ENCODE results near the gene CNKSR3. TPM values are rescaled to one million over a fixed set of nuclear protein-coding genes. Genes with fewer than 3 reads are reported as not detected.
"Not testable (repeated sequence)": the region's sequence is repeated elsewhere in the genome, so short reads cannot be mapped to it uniquely, and the experiment has no call there.

Gene CNKSR3
- total RNA-seq, 1 experiment from 2014 or later, result 19.4 TPM

DNA sequence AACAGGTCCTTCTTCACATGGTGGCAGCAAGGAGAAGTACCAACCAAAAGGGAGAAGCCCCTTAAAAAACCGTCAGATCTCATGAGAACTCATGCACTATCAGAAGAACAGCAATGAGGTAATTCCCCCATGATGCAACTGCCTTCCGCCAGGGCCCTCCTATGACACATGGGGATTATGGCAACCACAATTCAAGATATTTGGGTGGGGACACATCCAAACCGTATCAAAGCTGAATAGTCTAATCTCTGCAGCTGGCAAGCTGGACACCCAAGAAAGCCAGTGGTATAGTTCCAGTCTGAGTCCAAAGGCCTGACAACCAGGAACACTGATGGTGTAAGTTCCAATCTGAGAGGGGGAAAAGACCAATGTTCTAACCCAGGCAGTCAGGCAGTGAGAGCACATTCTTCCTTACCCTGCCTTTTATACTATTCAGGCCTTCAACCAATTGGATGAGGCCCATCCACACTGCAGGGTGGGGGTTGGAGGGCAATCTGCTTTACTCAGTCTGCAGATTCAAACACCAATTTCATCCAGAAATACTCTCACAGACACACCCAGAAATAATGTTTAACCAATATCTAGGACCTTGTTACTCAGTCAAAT lies 17.9 kb upstream of the CNKSR3 start:
- no peak for DNase-seq (ENCODE audit: low read depth)

DNA sequence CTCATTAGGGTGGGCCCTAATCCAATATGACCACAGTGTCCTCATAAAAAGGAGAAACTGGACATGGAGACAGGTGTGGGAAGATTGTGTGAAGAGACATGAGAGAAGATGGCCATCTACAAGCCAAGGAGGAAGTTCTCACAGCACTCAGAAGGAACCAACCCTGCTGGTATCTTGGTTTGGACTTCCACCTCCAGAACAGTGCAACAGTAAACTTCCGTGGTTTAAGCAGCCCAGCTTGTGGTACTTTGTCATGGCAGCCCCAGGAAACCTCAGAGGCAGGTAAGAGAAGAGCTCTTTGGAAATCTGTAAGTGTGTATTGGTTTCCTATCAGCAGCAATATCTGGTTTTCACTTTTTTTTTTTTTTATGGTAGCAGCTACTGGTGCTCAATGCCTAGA lies 16.5 kb upstream of the CNKSR3 start:
- DNase-seq (ENCODE audit: low read depth), result no peak

DNA sequence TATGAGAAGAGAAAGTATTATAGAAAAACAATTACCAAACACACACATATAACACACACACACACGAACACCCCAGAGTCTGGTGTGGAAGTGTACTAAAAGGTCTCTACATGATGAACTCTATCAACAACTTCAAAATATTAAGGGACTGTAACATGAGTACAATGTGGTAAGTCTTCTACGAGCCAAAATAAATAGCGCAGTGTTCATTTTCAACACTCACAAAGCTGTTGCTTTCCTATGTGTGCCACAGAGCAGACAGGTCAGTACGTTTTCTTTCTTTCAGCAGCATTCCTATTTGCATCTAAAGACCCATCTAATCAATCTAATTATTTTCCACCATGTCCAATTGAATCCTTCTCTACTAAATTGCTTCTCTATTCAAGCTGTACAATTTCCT lies 12.1 kb upstream of the CNKSR3 start:
- DNase-seq (ENCODE audit: low read depth), result no peak

DNA sequence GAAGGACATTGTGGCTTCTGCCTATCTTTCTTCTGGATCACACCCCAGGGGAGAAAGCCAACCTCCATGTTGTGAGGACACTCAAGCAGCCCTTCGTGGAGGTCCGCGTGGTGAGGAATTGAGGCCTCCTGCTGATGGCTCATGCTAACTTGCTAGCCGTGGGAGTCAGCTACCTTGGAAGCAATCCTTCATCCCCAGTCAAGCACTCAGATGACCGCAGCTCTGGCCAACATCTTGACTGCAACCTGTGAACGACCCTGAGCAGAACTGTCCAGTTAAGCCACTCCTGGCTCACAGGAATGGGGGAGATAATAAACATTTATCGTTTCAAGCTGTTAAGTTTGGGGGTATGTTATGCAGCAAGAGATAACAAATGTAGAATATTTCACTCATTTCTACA lies 10.9 kb upstream of the CNKSR3 start:
- DNase-seq (ENCODE audit: low read depth), result no peak

DNA sequence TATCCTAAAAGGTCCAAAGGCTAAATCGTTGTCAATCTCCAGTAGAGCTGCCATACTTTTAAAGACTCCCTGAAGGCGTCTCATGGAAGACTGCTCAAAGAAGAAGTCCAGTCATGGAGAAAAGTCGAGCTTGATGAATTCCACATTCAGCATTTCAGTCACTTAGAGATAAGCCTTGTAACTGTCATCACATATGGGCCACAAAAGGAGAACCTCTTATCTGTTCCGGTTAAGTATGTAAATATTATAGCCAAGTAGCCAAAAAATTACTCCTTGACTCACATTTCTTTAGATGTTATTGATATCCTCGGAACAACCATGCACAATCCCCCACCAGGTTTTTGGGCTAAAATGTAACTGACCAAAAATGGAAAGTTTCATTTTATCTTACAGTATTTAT lies 9.8 kb upstream of the CNKSR3 start:
- DNase-seq (ENCODE audit: low read depth), result no peak

DNA sequence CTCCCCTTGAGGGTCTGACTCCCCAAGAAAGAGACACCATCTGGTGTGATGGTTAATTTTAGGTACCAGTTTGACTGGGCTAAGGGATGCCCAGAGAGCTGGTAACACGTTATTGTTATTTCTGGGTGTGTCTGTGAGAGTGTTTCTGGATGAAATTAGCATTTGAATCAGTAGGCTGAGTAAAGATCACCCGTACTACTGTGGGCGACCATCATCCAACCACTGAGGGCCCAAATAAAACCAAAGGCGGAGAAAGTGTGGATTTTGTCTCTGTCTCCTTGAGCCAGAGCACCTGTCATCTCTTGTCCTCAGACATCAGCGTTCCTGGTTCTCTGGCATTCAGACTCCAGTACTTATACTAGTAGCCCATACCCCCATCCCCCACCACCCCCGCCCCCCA lies 7.9 kb upstream of the CNKSR3 start:
- no peak for DNase-seq (ENCODE audit: low read depth)

DNA sequence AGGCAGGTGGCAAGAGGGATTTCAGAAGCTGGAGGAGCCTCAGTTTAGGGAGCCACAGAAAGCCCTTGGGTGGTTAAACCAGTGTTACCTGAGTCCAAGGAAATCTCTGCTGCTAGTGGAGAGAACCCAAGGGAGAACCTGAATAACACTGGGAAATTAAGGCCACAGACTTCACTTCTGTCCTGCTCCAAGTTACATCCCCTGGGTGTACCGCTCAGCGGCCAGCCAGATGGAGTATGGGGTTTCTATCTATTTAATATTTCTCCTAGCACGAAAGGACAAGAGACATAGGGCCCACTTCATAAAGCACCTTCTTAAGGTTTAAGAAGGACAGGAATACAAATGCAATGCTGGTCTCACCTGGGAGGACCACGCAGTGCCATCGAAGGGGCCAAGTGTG lies 5.8 kb upstream of the CNKSR3 start:
- DNase-seq (ENCODE audit: low read depth), result no peak

DNA sequence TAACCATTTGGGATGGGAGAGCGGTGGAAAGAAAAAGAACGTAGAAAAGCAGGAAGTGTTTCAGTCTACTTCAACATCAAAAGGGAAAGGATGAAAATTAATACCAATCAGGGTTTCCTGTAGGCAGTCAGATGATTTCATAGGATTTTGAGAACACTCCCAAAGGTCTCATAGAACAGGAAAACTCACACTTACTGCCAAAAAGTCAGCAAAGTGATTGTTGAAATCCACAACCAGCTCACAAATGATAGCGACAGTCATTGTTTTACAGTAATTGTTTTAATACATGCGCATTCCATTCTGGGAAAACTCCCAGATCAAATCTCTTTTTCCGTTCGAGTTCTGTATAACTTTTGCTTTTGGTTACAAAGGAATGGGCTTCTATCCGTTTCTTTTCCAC lies 5.3 kb upstream of the CNKSR3 start:
- no peak for DNase-seq (ENCODE audit: low read depth)

DNA sequence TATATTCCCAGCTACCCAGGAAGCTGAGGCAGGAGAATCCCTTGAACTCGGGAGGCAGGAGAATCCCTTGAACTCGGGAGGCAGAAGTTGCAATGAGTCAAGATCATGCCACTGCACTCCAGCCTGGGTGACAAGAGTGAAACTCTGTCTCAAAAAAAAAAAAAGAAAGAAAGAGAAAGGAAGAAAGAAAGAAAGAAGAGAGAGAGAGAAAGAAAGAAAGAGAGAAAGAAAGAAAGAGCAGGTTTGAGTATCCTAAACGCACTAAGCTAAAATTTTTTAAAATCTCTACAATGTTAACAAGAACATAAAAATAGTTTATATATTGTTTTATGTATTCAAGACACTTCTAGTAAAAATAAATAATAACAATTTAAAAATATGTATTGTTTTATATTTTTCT lies 4.6 kb upstream of the CNKSR3 start:
- DNase-seq (ENCODE audit: low read depth), result not testable (repeated sequence)

DNA sequence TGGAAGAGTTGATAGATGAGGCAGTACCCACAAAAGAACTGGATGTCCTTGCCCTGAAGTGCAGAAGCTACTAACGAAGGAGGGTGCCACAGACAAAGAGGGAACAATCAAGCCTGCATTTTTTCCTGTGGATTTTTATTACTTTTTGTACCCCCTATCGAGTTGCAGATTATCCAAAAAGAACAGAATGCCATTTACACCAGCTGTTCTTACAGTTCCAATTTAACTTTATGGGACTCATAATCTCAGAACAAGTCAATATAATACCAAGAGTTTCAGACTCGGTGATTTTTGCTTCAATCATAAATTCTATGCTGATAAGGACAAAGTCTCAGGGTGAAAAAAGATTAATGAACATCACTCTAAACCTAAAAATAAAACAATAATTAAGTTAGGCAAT lies 4.0 kb upstream of the CNKSR3 start:
- no peak for DNase-seq (ENCODE audit: low read depth)

DNA sequence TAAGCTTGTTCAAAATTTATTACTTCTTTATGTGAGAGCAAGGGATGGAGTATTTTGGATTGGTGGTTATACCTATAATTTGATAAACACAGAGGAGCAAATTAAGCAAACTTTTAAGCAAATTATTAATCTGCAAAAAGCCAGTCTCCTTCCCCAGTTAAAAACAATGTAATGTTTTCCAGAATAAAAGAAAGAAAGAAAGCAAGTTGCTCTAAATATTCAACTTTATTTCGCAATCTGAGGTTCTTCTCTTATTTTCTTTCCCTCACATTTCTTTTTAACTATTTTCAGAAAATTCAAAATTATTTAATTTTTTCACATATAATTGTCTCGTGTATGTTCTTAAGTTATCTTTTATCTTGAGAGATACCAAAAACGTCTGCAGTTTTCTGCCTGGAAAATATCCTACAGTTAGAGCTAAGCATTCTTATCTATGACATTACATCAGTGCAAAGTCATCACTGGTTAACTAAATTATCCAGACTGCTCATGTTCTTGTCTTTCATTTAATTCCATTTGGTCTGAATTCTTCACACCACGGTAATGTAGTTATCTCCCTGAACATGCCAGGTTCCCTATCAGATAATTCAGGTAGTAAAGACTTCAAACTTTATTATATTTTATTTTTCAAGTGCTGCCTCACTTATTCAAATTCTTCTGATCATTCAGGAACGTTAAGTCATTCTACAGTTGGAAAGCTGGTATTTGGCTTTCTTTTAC lies 3.3 kb upstream of the CNKSR3 start:
- no peak for DNase-seq (ENCODE audit: low read depth)

DNA sequence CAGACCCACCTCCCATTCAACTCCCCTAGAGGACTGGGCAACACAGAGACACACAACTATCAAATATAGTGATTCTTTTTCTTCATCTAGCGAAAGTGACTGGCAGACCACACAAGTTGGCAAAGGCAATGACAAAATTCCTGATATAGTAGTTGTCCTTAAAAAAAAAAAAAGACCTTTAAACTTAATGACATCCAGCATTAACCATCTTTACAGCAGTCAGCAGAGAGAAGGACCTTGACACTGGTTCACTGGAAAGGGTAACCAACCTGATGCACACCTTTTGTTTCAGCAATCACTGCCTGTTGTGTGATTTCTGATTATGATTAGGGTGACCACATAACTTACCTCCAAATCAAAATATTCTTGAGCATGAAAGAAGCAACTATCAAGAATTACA lies 1.7 kb upstream of the CNKSR3 start:
- DNase-seq (ENCODE audit: low read depth), result no peak

DNA sequence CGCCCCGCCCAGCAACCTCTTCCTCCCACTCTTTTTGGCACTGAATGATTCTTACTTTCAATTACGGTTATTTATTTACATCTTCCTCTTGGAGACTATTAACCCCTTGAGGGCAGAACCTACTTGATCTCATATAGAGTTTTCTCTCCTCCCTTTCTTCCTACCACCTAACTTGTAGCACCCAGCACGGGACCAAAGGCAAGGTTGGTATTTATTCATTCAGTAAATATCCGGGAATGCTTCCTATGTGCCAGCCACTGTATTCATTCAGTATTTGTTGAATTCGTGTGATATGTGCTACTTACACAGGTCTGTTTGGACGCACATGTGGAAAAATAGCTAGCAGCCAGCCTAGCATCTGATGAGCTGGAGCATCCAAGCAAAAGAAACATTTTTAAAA lies 1.3 kb upstream of the CNKSR3 start:
- no peak for DNase-seq (ENCODE audit: low read depth)

DNA sequence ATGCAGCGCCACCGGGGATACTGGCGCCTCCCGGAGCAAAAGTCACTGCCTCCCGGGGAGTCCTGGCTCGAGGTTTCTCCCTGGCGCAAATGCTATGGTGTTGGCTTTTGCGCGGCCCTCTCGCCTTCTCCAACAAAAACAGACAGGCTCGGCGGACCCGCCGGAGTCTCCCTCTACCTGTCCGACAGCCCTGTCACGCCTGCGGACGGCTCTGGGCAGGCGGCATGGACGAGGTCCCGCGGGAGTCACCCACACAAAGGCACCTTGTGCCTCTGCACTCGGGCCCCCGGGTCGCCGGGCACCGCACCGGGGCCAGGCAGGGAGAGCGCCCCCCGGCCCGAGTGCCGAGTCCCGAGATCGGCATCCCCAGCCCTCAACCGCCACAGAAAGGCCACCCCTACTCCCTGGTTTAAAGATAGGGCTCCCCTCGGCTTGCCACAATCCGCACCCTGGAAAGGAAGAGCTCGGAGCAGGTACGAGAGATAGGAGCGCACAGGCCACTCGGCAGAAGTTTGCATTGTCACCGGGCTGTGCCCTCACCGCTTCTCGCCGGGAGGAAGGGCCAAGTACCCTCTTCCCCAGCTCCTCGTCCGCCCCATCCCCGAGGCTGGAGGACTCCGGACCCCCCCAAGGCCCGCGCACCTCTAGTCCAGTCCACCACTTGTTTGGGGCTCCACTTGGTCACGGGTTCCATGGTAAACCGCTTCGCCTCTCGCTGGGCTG lies 903 bp downstream of the CNKSR3 start:
- DNase-seq (ENCODE audit: low read depth), result peak; percentile 59

DNA sequence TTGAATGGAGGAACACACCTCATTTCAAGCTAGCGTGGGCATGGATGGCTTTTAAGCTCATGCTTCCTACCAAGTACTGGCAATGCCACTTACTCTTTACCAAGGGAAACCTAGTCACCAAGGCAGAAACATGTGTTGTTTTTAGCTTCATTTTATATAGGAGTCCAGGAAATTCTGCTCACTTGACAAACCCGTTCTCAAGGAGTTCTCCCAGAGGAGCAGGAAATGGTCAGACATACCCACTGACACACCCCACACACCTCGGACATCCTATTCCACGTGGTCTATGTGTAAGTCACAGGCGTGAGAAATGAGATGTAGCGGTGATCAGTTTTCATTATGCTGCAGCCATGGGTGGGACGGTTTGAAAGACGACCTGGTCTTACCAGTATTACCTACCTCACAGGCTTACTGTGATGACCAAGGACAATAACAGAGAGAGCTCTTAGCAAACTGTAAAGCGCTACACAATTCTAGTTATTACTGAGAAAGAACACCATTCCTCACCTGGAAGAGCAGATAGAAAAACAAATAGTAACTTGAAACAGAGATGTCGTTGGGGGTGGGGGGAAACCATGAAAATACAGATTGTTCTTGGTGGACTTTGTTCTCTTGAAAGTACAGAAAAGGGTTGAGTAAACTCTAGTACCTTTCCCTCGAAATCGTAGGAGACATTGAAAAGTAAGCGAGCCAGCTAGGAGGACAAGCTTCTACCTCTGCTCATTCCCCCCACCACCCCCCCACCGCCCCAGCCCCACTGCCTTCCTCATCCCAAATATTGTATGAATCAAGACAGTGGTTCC lies 1.7 kb downstream of the CNKSR3 start:
- peak; percentile 54 for DNase-seq (ENCODE audit: low read depth)

DNA sequence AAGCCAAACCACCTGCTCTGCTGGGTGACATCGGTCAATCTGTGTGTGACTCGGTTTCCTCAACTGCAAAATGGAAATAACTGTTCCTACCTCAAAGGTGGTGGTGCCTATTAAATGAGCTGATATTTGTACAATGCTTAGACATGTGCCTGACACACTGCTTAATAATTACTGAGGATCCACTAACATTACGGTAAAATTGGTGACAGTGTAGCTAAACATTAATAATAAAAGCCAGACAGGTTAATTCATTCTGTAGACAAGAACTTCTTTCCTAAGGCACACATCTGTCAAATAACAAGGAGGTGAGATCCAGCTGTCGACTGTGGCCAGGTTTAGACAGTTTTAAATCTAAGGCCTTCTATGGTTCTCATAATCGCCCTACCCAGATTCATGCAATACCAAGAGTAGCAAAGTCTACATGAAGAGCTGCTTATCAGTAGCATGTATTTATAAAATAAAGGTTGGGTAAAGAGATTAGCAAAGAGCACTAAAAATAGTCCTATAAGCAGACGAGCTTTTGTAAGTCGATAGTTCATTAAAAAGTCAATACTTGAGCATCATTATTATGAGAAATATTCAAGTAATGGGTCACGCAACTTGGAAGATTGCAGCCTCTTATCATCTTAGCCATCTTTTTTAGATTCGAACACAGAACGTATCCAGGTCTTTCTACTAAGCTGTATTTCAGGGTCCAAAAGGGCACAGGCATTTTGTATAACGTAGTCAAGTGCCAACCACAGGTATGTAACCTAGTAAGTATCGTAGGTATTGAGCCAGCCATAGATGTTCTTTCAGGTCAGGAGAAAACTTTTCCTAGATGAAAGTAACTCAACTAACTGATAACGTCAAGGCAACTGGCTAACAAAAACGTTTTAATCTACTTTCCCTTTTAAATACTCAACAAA lies 3.2 kb downstream of the CNKSR3 start:
- DNase-seq (ENCODE audit: low read depth), result no peak

DNA sequence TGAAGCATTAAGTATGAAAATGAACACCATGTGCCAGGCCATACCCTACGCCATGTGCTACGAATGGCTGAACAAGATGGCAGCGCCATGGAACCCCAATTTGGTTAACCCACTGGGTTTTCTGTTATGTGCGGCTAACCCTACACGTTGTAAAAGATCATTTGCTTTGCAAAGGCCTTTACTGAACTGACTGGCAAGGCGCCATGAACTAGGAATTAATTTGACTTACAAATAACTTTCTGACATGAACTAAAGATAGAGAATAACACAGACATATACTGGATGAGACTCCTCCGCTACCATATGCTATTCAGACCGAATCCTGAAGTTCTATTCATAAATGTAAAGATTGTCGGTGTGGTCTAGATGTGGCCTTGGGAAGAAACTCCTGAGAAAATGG lies 3.9 kb downstream of the CNKSR3 start:
- no peak for DNase-seq (ENCODE audit: low read depth)

DNA sequence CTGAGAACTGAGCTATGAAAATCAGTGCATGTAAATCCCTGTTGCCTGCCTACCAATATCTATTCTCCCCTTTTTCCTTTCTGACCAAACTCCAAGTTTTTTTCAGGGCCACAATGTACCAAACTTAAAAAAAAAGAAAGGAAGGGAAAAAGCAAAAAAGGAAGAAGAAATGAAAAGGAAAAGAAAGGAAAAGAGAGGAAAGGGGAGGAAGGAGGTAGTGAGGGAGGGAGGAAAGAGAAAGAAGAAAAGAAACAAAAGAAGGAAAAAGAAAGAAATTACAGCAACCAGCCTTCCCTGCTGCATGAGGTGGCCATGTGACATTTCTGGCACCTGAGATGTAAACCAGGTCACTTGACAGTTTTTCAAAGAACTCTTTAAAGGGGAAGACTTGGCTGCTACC lies 4.4 kb downstream of the CNKSR3 start:
- DNase-seq (ENCODE audit: low read depth), result no peak

DNA sequence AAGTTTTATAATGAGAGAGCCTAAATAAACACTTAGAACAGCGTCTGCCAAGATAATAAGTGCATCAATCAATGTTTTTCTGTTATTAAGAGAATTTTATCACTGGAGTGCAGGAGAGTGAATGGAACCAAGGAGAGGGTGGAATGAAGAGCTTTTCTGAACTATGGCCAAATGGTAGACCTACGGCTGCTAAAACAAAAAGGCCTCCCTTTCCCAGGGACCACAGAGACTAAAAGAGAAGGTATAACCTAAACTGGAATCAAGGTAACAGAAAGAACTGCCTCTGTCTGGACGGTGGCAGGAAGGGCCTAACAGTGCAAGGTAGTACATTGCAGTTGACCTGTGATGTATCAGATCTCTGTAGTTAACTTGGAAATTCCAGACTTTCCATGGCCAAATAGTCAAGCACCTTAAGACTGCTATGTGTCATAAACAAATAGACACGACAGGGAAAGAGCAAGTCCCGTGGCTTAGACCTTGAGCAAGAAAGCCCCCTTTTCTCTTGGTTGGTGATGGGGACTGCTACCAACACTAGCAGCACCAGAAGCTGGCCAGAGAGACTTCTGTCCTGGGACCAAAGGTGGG lies 5.5 kb downstream of the CNKSR3 start:
- DNase-seq (ENCODE audit: low read depth), result no peak

DNA sequence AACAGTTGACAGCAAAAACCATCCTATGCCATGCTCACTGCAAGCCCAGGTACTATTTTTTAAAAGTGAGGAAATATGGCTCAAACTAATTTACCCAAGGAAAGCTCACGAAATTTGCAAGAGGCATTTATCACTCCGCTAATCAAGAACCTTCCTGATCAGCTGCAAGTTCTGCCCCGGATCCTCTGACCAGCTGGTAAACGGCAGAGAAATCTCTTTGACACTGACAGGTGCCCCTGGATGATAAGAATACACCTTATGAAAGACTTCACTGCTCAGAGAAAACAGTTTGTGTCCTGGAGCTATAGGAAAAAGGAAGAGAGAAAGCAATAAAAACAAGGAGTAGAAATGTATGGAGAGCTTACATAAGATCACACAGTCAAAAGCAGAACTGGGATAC lies 6.4 kb downstream of the CNKSR3 start:
- no peak for DNase-seq (ENCODE audit: low read depth)

DNA sequence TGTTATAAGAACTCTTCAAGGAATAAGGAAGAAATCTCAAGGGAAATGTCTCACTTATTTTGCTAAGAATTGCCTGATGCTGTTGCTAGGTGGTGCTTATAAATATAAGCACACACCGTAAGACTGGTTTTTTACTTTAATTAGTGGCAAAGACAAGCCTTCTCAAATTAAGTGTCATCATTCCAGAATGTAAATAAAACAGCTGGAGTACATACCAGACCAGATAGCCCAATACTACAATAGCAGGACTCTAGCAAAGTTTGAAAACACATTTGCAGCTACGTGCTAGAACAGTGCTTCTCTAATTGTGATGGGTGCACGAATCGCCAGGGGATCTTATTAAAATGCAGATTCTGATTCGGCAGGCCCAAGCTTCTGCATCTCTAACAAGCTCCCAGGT lies 6.8 kb downstream of the CNKSR3 start:
- DNase-seq (ENCODE audit: low read depth), result no peak

Data from M059J (cell line).